Progenitor cell of endocrine pancreas (in vitro differentiated cells): ENCODE data around the gene CIC. TPM values are rescaled to one million over a fixed set of nuclear protein-coding genes. Genes with fewer than 3 reads are reported as not detected.

Experiments used
- DNase-seq: peaks from one replicate; pipeline ENCODE4 v3.0.0; 2021; ENCODE audit warnings: low spot score; ENCODE audit not compliant: unreplicated experiment
- H3K27ac Mint-ChIP-seq: 2 replicates; pipeline ENCODE4 v1.8.0; 2021; ENCODE audit warnings: mild to moderate bottlenecking, moderate library complexity, mixed read lengths
- H3K27me3 Mint-ChIP-seq: 2 replicates; pipeline ENCODE4 v1.8.0; 2021; ENCODE audit warnings: mixed read lengths
- H3K36me3 Mint-ChIP-seq: 2 replicates; pipeline ENCODE4 v1.8.0; 2022; ENCODE audit warnings: mixed read lengths; ENCODE audit not compliant: insufficient read depth
- H3K4me1 Mint-ChIP-seq: 2 replicates; pipeline ENCODE4 v1.8.0; 2021; ENCODE audit warnings: low read depth, mixed read lengths
- H3K4me3 Mint-ChIP-seq: 2 replicates; pipeline ENCODE4 v1.8.0; 2021; ENCODE audit warnings: low read depth, mild to moderate bottlenecking, moderate library complexity, mixed read lengths
- H3K9me3 Mint-ChIP-seq: 2 replicates; pipeline ENCODE4 v1.8.0; 2021; ENCODE audit warnings: low read depth, mixed read lengths
- total RNA-seq: library from RNA; stranded (reverse); gene quantifications from 2 replicates; pipeline ENCODE4 v1.2.1, GENCODE V29; 2021
- TF ChIP-seq, protein P1 (sequence below): fragments of 200-600 bp; sonication (generic); IDR thresholded peaks from one replicate; pipeline ENCODE4 v1.5.0; 2021; ENCODE audit warnings: antibody characterized with exemption, mild to moderate bottlenecking; ENCODE audit not compliant: unreplicated experiment

CIC gene
- total RNA-seq, 1 donor from 2014 or later = 86.0 TPM

DNA sequence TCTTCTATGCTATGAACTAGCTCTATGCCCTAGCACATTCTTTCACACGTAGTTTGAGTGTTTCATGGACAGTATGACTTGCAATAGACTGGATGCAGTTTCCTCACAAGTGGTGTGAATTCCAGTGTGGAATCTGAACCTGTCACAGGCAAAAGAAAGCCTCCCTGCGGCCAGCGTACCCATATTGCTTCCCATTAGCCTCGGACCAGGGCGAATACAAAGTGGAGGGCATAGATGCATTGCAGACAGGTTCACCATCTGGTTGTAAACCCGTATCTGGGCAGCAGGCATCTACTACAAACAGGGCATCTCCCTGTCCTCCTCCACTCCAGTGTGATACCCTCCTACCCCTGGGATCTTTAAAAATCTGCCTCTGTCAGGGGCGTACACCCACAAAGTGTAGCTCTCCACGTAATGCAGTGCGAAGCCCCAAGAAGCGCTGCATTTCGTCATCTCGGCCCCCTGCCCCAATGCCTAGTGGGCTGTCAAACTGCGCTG is 1.4 kb upstream of the CIC start:
- Mint-ChIP-seq H3K27ac (no peak overlapping the region), H3K9me3 (no peaks in the 10 kb centered on the region), H3K4me1 (peaks cover 22% of the 10 kb centered on the region), H3K36me3 (peaks cover 3% of the 10 kb centered on the region), H3K27me3 (no peaks in the 10 kb centered on the region), H3K4me3 (no peak overlapping the region)
- TF ChIP-seq, protein P1, sequence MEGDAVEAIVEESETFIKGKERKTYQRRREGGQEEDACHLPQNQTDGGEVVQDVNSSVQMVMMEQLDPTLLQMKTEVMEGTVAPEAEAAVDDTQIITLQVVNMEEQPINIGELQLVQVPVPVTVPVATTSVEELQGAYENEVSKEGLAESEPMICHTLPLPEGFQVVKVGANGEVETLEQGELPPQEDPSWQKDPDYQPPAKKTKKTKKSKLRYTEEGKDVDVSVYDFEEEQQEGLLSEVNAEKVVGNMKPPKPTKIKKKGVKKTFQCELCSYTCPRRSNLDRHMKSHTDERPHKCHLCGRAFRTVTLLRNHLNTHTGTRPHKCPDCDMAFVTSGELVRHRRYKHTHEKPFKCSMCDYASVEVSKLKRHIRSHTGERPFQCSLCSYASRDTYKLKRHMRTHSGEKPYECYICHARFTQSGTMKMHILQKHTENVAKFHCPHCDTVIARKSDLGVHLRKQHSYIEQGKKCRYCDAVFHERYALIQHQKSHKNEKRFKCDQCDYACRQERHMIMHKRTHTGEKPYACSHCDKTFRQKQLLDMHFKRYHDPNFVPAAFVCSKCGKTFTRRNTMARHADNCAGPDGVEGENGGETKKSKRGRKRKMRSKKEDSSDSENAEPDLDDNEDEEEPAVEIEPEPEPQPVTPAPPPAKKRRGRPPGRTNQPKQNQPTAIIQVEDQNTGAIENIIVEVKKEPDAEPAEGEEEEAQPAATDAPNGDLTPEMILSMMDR = no peak
- no peak for DNase-seq

DNA sequence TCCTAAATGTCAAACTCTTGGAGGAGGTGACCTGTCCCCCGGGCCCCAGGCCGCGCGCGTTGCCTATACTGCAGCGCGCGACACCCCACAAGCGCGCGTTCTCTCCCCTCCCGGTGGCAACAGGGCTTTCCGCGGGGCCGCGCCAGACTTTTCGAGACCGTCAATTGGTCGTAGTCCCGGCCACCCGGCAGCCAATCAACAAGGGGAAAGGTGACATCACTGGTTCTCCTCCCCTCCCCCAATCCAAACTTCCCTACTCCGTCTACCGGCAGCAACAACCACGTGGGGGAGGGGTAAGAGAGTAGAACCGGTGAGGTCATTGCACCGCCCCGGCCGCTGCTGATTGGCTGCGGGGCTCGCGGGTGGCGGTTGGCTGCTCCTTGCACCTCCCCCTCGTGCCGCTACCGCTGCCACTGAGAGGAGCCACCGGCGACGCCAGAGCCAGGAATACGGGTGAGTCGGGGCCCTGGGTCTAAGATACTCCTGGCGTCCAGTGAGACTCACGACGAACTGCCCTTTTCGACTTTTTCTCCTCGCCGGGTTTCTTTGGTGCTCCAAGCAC is 829 bp upstream of the CIC start:
- DNase-seq = peak; percentile 98
- Mint-ChIP-seq H3K27ac (no peak overlapping the region), H3K4me1 (peaks cover 22% of the 10 kb centered on the region), H3K36me3 (peaks cover 4% of the 10 kb centered on the region), H3K9me3 (no peaks in the 10 kb centered on the region), H3K27me3 (no peaks in the 10 kb centered on the region), H3K4me3 (no peak overlapping the region)
- TF ChIP-seq, protein P1 = no peak

DNA sequence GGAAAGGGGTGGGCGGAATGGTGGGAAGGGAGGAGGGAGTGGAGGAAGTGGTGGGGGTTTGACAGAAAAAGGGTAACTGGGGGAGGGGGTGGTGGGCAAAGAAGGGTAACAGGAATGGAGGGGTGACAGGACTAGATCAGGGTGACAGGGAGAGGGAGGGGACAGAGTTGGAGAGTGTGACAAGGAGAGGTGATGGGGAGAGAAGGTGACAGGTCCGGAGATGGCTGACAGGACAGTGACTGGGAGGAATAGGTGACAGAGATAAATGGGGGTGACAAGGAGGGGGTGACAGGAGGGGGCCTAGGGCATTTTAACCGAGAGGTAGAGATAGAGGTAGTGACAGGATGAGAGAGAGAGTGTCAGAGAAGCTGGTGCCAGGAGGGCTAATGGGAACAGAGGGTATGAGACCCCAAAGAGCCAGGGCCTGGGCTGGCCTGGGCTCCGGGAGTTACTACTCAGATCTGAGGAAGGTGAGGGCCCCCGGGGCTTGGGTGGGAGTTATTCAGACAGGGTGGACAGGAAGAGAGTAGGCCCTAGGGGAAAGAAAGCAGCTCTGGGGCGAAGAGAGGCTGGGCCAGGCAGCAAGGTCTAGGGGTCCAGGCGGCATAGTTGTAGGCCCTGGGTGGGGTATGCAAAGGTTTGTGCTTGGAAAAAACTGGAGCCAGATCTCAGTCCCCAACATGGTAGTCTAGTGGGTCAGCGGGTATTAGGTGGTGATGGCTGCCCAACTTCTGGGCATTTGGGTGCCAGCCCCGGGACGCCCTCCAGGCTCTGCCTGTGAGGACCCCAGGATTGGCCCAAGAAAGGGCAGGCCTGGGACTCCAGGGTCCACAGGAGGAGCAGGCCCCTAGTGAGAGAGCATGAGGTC is 660 bp downstream of the CIC start:
- no peak for DNase-seq
- Mint-ChIP-seq H3K4me1 (peaks cover 22% of the 10 kb centered on the region), H3K27me3 (no peaks in the 10 kb centered on the region), H3K27ac (peak overlapping the region; percentile 91), H3K9me3 (no peaks in the 10 kb centered on the region), H3K4me3 (no peak overlapping the region), H3K36me3 (peaks cover 7% of the 10 kb centered on the region)
- TF ChIP-seq, protein P1 = no peak

GRCh38 chr19:42270346-42271044 is 1.4 kb downstream of the CIC start:
- DNase-seq = no peak
- no peak overlapping the region for H3K4me3 Mint-ChIP-seq
- peak overlapping the region; percentile 91 for H3K27ac Mint-ChIP-seq
- H3K4me1 Mint-ChIP-seq = peaks cover 22% of the 10 kb centered on the region
- no peaks in the 10 kb centered on the region for H3K9me3 Mint-ChIP-seq
- TF ChIP-seq, protein P1 = no peak
- peaks cover 10% of the 10 kb centered on the region for H3K36me3 Mint-ChIP-seq
- H3K27me3 Mint-ChIP-seq = no peaks in the 10 kb centered on the region

- Mint-ChIP-seq H3K4me3 (peak overlapping the region; percentile 14), H3K9me3 (no peaks in the 10 kb centered on the region), H3K27me3 (no peaks in the 10 kb centered on the region), H3K27ac (peak overlapping the region; percentile 79), H3K4me1 (peaks cover 22% of the 10 kb centered on the region), H3K36me3 (peaks cover 10% of the 10 kb centered on the region)
- no peak for DNase-seq
- TF ChIP-seq, protein P1 = no peak
Measured at GRCh38 chr19:42271045-42271419, 2.0 kb downstream of the CIC start.
